ENCODE results near the gene UTP11.

GRCh38 chr1:38073534-38074301 lies 61.2 kb downstream of the UTP11 start:
- TF ChIP-seq POLR2A (IDR thresholded peaks at IDR 0.05; ENCODE audit: low read depth, low read length): no peak
- no peak for TF ChIP-seq POLR2AphosphoS5 (IDR thresholded peaks at IDR 0.05; ENCODE audit: low read depth, low read length)

Measured in GM12892 (cell line).